ENCODE measurements around the gene SLC4A8.

Gene SLC4A8

DNA sequence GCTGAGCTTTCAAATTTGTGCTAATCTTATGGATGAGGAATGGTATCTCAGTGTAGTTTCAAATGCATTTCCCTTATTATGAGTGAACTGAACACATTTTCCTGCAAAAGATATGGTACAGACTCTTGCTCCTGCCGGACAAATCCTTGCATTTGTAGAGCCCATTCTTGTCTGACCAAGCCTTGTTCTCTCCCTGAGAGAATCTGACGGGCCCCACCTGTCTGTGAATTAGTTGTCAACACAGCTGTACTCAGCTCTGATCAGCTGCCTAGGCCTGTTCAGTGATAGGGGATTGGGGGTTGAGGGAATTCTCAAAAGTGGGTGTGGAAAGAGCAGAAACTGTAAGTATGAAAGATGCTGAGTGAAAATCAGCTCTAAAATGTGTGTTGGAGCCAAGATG is 123.6 kb downstream of the SLC4A8 start:
- Histone ChIP-seq H3K36me3 (ENCODE audit: insufficient read depth, low read length) (no peaks in the 10 kb centered on the region), H3K9ac (ENCODE audit: low read depth, low read length) (no peak overlapping the region), H3K4me1 (ENCODE audit: insufficient read depth, low read length) (peaks cover 3% of the 10 kb centered on the region; the same call in 1 of the 2 replicates), H3K9me3 (ENCODE audit: control insufficient read depth, insufficient read depth, low read length) (no peaks in the 10 kb centered on the region)

DNA sequence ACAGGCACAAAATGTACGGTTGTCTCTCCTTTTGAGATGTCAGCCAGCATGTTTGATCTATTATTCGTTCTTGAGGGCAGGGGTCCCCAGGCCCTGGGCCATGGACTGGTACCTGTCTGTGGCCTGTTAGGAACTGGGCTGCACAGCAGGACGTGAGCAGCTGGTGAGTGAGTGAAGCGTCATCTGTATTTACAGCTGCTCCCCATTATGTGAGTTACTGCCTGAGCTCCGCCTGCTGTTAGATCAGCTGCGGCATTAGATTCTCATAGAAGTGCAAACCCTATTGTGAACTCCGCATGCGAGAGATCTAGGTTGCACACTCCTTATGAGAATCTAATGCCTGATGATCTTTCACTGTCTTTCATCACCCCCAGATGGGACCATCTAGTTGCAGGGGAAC is 125.0 kb downstream of the SLC4A8 start:
- Histone ChIP-seq H3K9me3 (ENCODE audit: control insufficient read depth, insufficient read depth, low read length) (0 out of 2 replicates have a peak, but pooled peaks cover 2% of the 10 kb centered on the region), H3K36me3 (ENCODE audit: insufficient read depth, low read length) (no peaks in the 10 kb centered on the region), H3K9ac (ENCODE audit: low read depth, low read length) (no peak overlapping the region), H3K4me1 (ENCODE audit: insufficient read depth, low read length) (peaks cover 3% of the 10 kb centered on the region; the same call in 1 of the 2 replicates)
